ENCODE data around the gene FNDC3B. TPM values are rescaled to one million over a fixed set of nuclear protein-coding genes. Genes with fewer than 3 reads are reported as not detected.

Gene FNDC3B
- total and polyA plus RNA-seq, 2 donors (not counting 3 experiments of a cell fraction or from before 2014, with no cell fraction given): 91.6 to 295 TPM

GRCh38 chr3:172189987-172190603, 150.7 kb downstream of the FNDC3B start:
- no peak for DNase-seq (ENCODE audit: low read depth, low spot score)
- CTCF ChIA-PET: no interaction called here
- H3K9me3 ChIP-seq (replicated peaks; ENCODE audit: control insufficient read depth, insufficient read depth, low read length): no peaks in the 10 kb centered on the region
- no peak overlapping the region for H3K9ac ChIP-seq (replicated peaks; ENCODE audit: extremely low read depth, insufficient read depth, low read length)
- H3K27me3 ChIP-seq (ENCODE audit: control insufficient read depth in 2 of 2, insufficient read depth in 2 of 2, low read length in 2 of 2): no peaks in the 10 kb centered on the region
- no peak overlapping the region for H3K27ac ChIP-seq (ENCODE audit: insufficient read depth, low read depth, low read length)
- peaks cover 3 to 5% of the 10 kb centered on the region in 2 experiments for H3K36me3 ChIP-seq (ENCODE audit: control insufficient read depth in 2 of 2, extremely low read depth in 1 of 2, insufficient read depth in 2 of 2, low read length in 2 of 2)
- H3K4me1 ChIP-seq (ENCODE audit: control insufficient read depth, extremely low read depth, insufficient read depth, low read length): no peaks in the 10 kb centered on the region
- no TSS peak for BruUV-seq (replicated peaks)
- H3K4me2 ChIP-seq (ENCODE audit: insufficient read depth, low read length): no peak overlapping the region
- H4K20me1 ChIP-seq (replicated peaks; ENCODE audit: control insufficient read depth, extremely low read depth, insufficient read depth, low read length): peaks cover 2% of the 10 kb centered on the region
- peaks cover 72% of the 10 kb centered on the region for H3K79me2 ChIP-seq (ENCODE audit: control insufficient read depth, insufficient read depth, low read length)
- intact Hi-C loops (cut with micrococcal nuclease) (no loop called here), dilution Hi-C loops (cut with MboI; ENCODE audit: extremely low pct_ligation_motif_present, low sequenced_read_pairs) (no loop called here)
- TF ChIP-seq EZH2 (IDR thresholded peaks at IDR 0.05; ENCODE audit: borderline replicate concordance, low read depth, low read length, severe bottlenecking) (no peak), POLR2AphosphoS5 (IDR thresholded peaks at IDR 0.05; ENCODE audit: insufficient read depth, low read depth, low read length) (peak; percentile 20), MYC (IDR thresholded peaks at IDR 0.05; ENCODE audit: low read depth, low read length) (no peak)
- POLR2A ChIA-PET: no interaction called here
- no peak for FAIRE-seq
- no peak overlapping the region for H2AFZ ChIP-seq (ENCODE audit: low read depth, low read length)
- no peaks in the 10 kb centered on the region for H3K9me1 ChIP-seq (replicated peaks; ENCODE audit: control insufficient read depth, extremely low read depth, insufficient read depth, low read length)
- H3K4me3 ChIP-seq (replicated peaks in 1 of 3; ENCODE audit: insufficient read depth in 1 of 3, low read depth in 1 of 3, low read length in 3 of 3): no peak overlapping the region

GRCh38 chr3:172190980-172191379, 151.6 kb downstream of the FNDC3B start:
- FAIRE-seq (no peak), DNase-seq (ENCODE audit: low read depth, low spot score) (no peak)
- POLR2A ChIA-PET: no interaction called here
- Histone ChIP-seq H3K4me2 (ENCODE audit: insufficient read depth, low read length) (no peak overlapping the region), H3K79me2 (ENCODE audit: control insufficient read depth, insufficient read depth, low read length) (peaks cover 71% of the 10 kb centered on the region), H3K9me1 (replicated peaks; ENCODE audit: control insufficient read depth, extremely low read depth, insufficient read depth, low read length) (no peaks in the 10 kb centered on the region), H3K27ac (ENCODE audit: insufficient read depth, low read depth, low read length) (no peak overlapping the region), H2AFZ (ENCODE audit: low read depth, low read length) (no peak overlapping the region), H3K9ac (replicated peaks; ENCODE audit: extremely low read depth, insufficient read depth, low read length) (no peak overlapping the region), H4K20me1 (replicated peaks; ENCODE audit: control insufficient read depth, extremely low read depth, insufficient read depth, low read length) (peaks cover 2% of the 10 kb centered on the region), H3K9me3 (replicated peaks; ENCODE audit: control insufficient read depth, insufficient read depth, low read length) (no peaks in the 10 kb centered on the region), H3K4me3 (replicated peaks in 1 of 3; ENCODE audit: insufficient read depth in 1 of 3, low read depth in 1 of 3, low read length in 3 of 3) (no peak overlapping the region), H3K27me3 (ENCODE audit: control insufficient read depth in 2 of 2, insufficient read depth in 2 of 2, low read length in 2 of 2) (no peaks in the 10 kb centered on the region), H3K36me3 (ENCODE audit: control insufficient read depth in 2 of 2, extremely low read depth in 1 of 2, insufficient read depth in 2 of 2, low read length in 2 of 2) (peaks cover 3 to 5% of the 10 kb centered on the region in 2 experiments), H3K4me1 (ENCODE audit: control insufficient read depth, extremely low read depth, insufficient read depth, low read length) (no peaks in the 10 kb centered on the region)
- BruUV-seq (replicated peaks): no TSS peak
- CTCF ChIA-PET: no interaction called here
- dilution Hi-C loops (cut with MboI; ENCODE audit: extremely low pct_ligation_motif_present, low sequenced_read_pairs): no loop called here
- TF ChIP-seq POLR2AphosphoS5 (IDR thresholded peaks at IDR 0.05; ENCODE audit: insufficient read depth, low read depth, low read length) (no peak), MAX (IDR thresholded peaks at IDR 0.05; ENCODE audit: insufficient read depth, insufficient read length) (no peak), MYC (IDR thresholded peaks at IDR 0.05; ENCODE audit: low read depth, low read length) (no peak), POLR2A (IDR thresholded peaks at IDR 0.05; ENCODE audit: low read depth, low read length) (no peak), JUN (IDR thresholded peaks at IDR 0.05; ENCODE audit: borderline replicate concordance, insufficient read depth, insufficient read length, low read depth) (no peak), GATA2 (IDR thresholded peaks at IDR 0.05; ENCODE audit: insufficient read depth, insufficient read length, low read depth, low read length) (no peak), FOS (IDR thresholded peaks at IDR 0.05; ENCODE audit: borderline replicate concordance, insufficient read depth, low read length) (no peak), EZH2 (IDR thresholded peaks at IDR 0.05; ENCODE audit: borderline replicate concordance, low read depth, low read length, severe bottlenecking) (no peak)
- TF ChIP-seq, protein P1, sequence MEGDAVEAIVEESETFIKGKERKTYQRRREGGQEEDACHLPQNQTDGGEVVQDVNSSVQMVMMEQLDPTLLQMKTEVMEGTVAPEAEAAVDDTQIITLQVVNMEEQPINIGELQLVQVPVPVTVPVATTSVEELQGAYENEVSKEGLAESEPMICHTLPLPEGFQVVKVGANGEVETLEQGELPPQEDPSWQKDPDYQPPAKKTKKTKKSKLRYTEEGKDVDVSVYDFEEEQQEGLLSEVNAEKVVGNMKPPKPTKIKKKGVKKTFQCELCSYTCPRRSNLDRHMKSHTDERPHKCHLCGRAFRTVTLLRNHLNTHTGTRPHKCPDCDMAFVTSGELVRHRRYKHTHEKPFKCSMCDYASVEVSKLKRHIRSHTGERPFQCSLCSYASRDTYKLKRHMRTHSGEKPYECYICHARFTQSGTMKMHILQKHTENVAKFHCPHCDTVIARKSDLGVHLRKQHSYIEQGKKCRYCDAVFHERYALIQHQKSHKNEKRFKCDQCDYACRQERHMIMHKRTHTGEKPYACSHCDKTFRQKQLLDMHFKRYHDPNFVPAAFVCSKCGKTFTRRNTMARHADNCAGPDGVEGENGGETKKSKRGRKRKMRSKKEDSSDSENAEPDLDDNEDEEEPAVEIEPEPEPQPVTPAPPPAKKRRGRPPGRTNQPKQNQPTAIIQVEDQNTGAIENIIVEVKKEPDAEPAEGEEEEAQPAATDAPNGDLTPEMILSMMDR (IDR thresholded peaks at IDR 0.05; ENCODE audit: extremely low read depth in 1 of 2, insufficient read depth in 1 of 2, low read depth in 1 of 2, low read length in 2 of 2): no peak
- intact Hi-C loops (cut with micrococcal nuclease): no loop called here
